Colonic mucosa (tissue), 4 donors: ENCODE results near the gene GRAMD1C. TPM values are rescaled to one million over a fixed set of nuclear protein-coding genes. Genes with fewer than 3 reads are reported as not detected.

ENCODE experiments used
- DNase-seq: peaks from one replicate; pipeline ENCODE4 v3.0.0-alpha.2; 2020
- H3K27ac ChIP-seq: fragments of 200-600 bp; one replicate; pipeline ENCODE4 v1.8.0; 2021
- H3K27me3 ChIP-seq: fragments of 200-600 bp; one replicate; pipeline ENCODE4 v1.8.0; 2021
- H3K36me3 ChIP-seq: fragments of 200-600 bp; one replicate; pipeline ENCODE4 v1.8.0; 2021
- H3K4me1 ChIP-seq: fragments of 200-600 bp; one replicate; pipeline ENCODE4 v1.8.0; 2021; ENCODE audit warnings: mild to moderate bottlenecking
- H3K4me3 ChIP-seq: fragments of 200-600 bp; one replicate; pipeline ENCODE4 v1.8.0; 2021
- H3K9ac ChIP-seq, 2 donors: one replicate each; pipeline ENCODE4 v1.7.0; 2013; ENCODE audit warnings: control low read depth in 2 of 2, low read depth in 2 of 2, low read length in 2 of 2
- H3K9me3 ChIP-seq: fragments of 200-600 bp; one replicate; pipeline ENCODE4 v1.8.0; 2021
- CTCF ChIP-seq: fragments of 200-600 bp; IDR thresholded peaks from one replicate; pipeline ENCODE4 v1.8.0; 2022; ENCODE audit warnings: antibody characterized with exemption, mild to moderate bottlenecking
- intact Hi-C: fragments of 100-400 bp; cut with DNase I; formaldehyde crosslinking; loops from one replicate; pipeline ENCODE4 v1.14.1; 2022
- total RNA-seq, 2 donors: library from RNA; stranded (reverse); fragmentation: NEBNext Ultra II Directional in 1 of 2; extraction: Animal tissue kit (Norgen Biotek cat#: 25700) in 1 of 2; gene quantifications; one replicate each; pipeline ENCODE4 v1.2.1, GENCODE V29; 2021
- donor health status: healthy.
- donor health status: DM: no; HTN: no; CAD: no.
- donor health status: DM: no; HTN: no; CAD: no.

The GRAMD1C gene
- total RNA-seq, 2 donors from 2014 or later: 4.1 to 10.2 TPM

- H3K27ac ChIP-seq: no peak overlapping the region
- no peak overlapping the region for H3K9ac ChIP-seq
- intact Hi-C loops: no loop called here
- H3K4me3 ChIP-seq: no peak overlapping the region
- H3K4me1 ChIP-seq: no peaks in the 10 kb centered on the region
- TF ChIP-seq CTCF: no peak
- no peaks in the 10 kb centered on the region for H3K9me3 ChIP-seq
- no peaks in the 10 kb centered on the region for H3K27me3 ChIP-seq
- H3K36me3 ChIP-seq: no peaks in the 10 kb centered on the region
- DNase-seq: no peak
These were observed 28.9 kb downstream of the GRAMD1C start for GRCh38 chr3:113867506-113867905.

GRCh38 chr3:113873293-113873692 lies 34.7 kb downstream of the GRAMD1C start:
- H3K27me3 ChIP-seq: no peaks in the 10 kb centered on the region
- no peaks in the 10 kb centered on the region for H3K9me3 ChIP-seq
- DNase-seq: no peak
- no peak overlapping the region for H3K4me3 ChIP-seq
- no peaks in the 10 kb centered on the region for H3K36me3 ChIP-seq
- intact Hi-C loops: no loop called here
- no peak overlapping the region for H3K27ac ChIP-seq
- no peak overlapping the region for H3K9ac ChIP-seq
- no peaks in the 10 kb centered on the region for H3K4me1 ChIP-seq
- no peak for TF ChIP-seq CTCF

GRCh38 chr3:113873814-113874526 lies 35.4 kb downstream of the GRAMD1C start:
- TF ChIP-seq CTCF: no peak
- H3K9ac ChIP-seq: no peak overlapping the region
- H3K4me3 ChIP-seq: no peak overlapping the region
- no peaks in the 10 kb centered on the region for H3K9me3 ChIP-seq
- no peaks in the 10 kb centered on the region for H3K4me1 ChIP-seq
- H3K27ac ChIP-seq: no peak overlapping the region
- H3K27me3 ChIP-seq: no peaks in the 10 kb centered on the region
- H3K36me3 ChIP-seq: no peaks in the 10 kb centered on the region
- no peak for DNase-seq
- intact Hi-C loops: no loop called here

- Histone ChIP-seq H3K4me3 (no peak overlapping the region), H3K27me3 (no peaks in the 10 kb centered on the region), H3K9ac (no peak overlapping the region), H3K9me3 (no peaks in the 10 kb centered on the region), H3K27ac (no peak overlapping the region), H3K36me3 (no peaks in the 10 kb centered on the region), H3K4me1 (no peaks in the 10 kb centered on the region)
- TF ChIP-seq CTCF: no peak
- intact Hi-C loops: no loop called here
- DNase-seq: no peak
These were observed 39.8 kb downstream of the GRAMD1C start for GRCh38 chr3:113878403-113878802.

- H3K9me3 ChIP-seq: no peaks in the 10 kb centered on the region
- no peaks in the 10 kb centered on the region for H3K4me1 ChIP-seq
- no peak overlapping the region for H3K9ac ChIP-seq
- no peak overlapping the region for H3K4me3 ChIP-seq
- no peaks in the 10 kb centered on the region for H3K27me3 ChIP-seq
- H3K27ac ChIP-seq: no peak overlapping the region
- intact Hi-C loops: no loop called here
- no peaks in the 10 kb centered on the region for H3K36me3 ChIP-seq
- TF ChIP-seq CTCF: no peak
- no peak for DNase-seq
These were observed 46.5 kb downstream of the GRAMD1C start for GRCh38 chr3:113885050-113885449.
